ENCODE results near the gene PPP1R15B. TPM values are rescaled to one million over a fixed set of nuclear protein-coding genes. Genes with fewer than 3 reads are reported as not detected.

PPP1R15B gene
- total RNA-seq, 2 donors from 2014 or later = 50.8 to 79.6 TPM

GRCh38 chr1:204418174-204419063, 6.8 kb upstream of the PPP1R15B start:
- DNase-seq = peak; percentile 16
- Histone ChIP-seq H3K36me3 (no peaks in the 10 kb centered on the region), H3K27me3 (no peaks in the 10 kb centered on the region), H3K27ac (peak overlapping the region; percentile 83), H3K4me1 (no peaks in the 10 kb centered on the region), H3K9me3 (no peaks in the 10 kb centered on the region), H3K4me3 (no peak overlapping the region), H3K9ac (ENCODE audit: low read depth in 2 of 2, low read length in 2 of 2) (peak overlapping the region in 1 of 2 donors; percentile 4)
- TF ChIP-seq, protein P1, sequence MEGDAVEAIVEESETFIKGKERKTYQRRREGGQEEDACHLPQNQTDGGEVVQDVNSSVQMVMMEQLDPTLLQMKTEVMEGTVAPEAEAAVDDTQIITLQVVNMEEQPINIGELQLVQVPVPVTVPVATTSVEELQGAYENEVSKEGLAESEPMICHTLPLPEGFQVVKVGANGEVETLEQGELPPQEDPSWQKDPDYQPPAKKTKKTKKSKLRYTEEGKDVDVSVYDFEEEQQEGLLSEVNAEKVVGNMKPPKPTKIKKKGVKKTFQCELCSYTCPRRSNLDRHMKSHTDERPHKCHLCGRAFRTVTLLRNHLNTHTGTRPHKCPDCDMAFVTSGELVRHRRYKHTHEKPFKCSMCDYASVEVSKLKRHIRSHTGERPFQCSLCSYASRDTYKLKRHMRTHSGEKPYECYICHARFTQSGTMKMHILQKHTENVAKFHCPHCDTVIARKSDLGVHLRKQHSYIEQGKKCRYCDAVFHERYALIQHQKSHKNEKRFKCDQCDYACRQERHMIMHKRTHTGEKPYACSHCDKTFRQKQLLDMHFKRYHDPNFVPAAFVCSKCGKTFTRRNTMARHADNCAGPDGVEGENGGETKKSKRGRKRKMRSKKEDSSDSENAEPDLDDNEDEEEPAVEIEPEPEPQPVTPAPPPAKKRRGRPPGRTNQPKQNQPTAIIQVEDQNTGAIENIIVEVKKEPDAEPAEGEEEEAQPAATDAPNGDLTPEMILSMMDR (IDR thresholded peaks at IDR 0.05) = no peak
- intact Hi-C loops (cut with DNase I) = no loop called here

DNA sequence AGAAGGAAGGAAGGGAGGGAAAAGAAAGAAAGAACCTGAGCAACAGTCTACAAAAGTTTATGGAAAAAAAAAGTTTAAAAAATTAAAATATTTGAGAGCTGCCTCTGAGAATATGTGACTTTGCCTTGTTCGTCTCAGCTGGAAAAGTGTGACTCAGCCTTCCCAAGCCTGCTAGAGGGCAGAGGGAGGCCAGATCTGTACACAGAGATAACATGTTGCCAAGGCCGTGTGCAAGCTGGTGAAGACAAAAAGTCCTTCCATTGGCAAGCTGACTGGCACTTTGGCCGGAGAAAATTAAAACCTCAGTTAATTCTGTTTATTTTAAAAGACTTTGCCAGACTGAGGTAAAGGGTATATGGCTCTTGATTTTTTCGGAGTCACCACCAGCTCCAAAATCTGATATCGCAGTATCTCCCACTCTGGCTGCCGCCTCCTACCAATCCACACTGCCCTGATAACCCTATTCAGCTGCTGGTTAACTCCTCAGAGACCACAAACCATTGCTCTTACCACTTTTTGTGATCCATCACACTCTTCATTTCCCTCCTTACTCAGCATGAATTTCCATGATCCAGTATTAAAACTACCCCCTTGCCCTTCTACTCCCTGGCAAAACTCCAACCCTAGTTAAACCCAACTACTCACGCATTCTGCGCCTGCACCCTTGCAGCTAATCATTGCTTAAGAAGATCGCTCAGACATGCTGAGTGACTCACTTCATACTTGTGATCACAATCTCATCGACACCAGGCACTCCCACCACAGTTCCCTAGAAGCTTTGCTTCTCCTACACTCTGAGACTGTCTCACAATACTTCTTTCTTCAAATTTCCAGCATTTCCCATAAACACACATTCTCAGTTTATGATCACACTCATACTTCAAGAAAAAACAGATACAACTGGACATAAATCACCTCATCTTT, 5.7 kb upstream of the PPP1R15B start:
- no peaks in the 10 kb centered on the region for H3K4me1 ChIP-seq
- no peak overlapping the region for H3K4me3 ChIP-seq
- no peaks in the 10 kb centered on the region for H3K27me3 ChIP-seq
- H3K36me3 ChIP-seq = no peaks in the 10 kb centered on the region
- TF ChIP-seq, protein P1 (IDR thresholded peaks at IDR 0.05) = no peak
- intact Hi-C loops (cut with DNase I) = no loop called here
- H3K27ac ChIP-seq = peak overlapping the region; percentile 83
- peak overlapping the region in 1 of 2 donors; percentile 16 for H3K9ac ChIP-seq (ENCODE audit: low read depth in 2 of 2, low read length in 2 of 2)
- peak; percentile 78 for DNase-seq
- no peaks in the 10 kb centered on the region for H3K9me3 ChIP-seq

DNA sequence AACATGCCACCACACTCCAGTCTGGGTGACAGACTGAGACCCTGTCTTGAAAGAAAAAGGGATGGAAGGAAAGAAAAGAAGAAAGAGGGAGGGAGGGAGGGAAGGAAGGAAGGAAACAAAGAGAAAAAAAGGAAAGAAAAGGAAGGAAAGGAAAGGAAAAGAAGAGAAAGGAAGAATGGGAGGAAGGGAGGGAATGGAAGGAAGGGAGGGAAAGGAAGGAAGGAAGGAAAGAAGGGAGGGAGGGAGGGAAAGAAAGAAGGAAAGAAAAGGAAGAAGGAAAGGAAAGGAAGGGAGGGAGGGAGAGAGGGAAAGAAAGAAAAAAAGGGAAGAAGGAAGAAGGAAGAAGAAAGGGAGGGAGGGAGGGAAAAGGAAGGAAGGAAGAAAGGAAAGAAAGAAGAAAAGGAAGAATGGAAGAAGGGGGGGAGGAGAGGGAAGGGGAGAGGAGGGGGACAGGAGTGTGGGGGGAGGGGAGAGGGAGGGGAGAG, 5.0 kb upstream of the PPP1R15B start:
- H3K36me3 ChIP-seq = no peaks in the 10 kb centered on the region
- H3K27ac ChIP-seq = peak overlapping the region; percentile 83
- intact Hi-C loops (cut with DNase I) = no loop called here
- TF ChIP-seq, protein P1 (IDR thresholded peaks at IDR 0.05) = no peak
- H3K9ac ChIP-seq (ENCODE audit: low read depth in 2 of 2, low read length in 2 of 2) = no peak overlapping the region
- no peaks in the 10 kb centered on the region for H3K4me1 ChIP-seq
- no peak for DNase-seq
- H3K4me3 ChIP-seq = no peak overlapping the region
- H3K27me3 ChIP-seq = no peaks in the 10 kb centered on the region
- no peaks in the 10 kb centered on the region for H3K9me3 ChIP-seq

- no peak overlapping the region for H3K9ac ChIP-seq (ENCODE audit: low read depth in 2 of 2, low read length in 2 of 2)
- H3K27ac ChIP-seq = no peak overlapping the region
- no peaks in the 10 kb centered on the region for H3K9me3 ChIP-seq
- H3K4me3 ChIP-seq = no peak overlapping the region
- H3K27me3 ChIP-seq = no peaks in the 10 kb centered on the region
- TF ChIP-seq, protein P1 (IDR thresholded peaks at IDR 0.05) = no peak
- DNase-seq = peak; percentile 14
- intact Hi-C loops (cut with DNase I) = no loop called here
- no peaks in the 10 kb centered on the region for H3K4me1 ChIP-seq
- H3K36me3 ChIP-seq = no peaks in the 10 kb centered on the region
Measured at GRCh38 chr1:204415351-204415750, 3.7 kb upstream of the PPP1R15B start.

DNA sequence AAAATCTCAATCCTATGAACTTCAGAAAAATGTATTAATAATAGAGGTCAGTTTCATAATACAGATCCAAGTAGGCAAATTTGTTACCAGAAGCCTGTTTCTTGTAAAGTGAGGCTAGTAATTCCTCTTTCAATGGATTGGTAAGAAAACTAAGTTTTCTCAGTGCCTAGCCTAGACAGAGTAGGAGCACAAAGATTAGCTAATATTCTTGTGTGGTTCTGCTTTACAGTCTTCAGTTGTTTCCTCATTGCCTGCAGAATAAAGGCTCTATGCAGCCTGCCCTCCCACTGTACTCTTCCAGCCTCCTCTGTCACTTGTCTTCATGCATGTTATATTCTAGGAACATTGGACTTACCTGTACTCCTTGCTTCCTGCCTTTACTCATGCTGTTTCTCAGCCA, 2.4 kb upstream of the PPP1R15B start:
- Histone ChIP-seq H3K9me3 (no peaks in the 10 kb centered on the region), H3K27ac (peak overlapping the region; percentile 12), H3K9ac (ENCODE audit: low read depth in 2 of 2, low read length in 2 of 2) (no peak overlapping the region), H3K4me1 (no peaks in the 10 kb centered on the region), H3K27me3 (no peaks in the 10 kb centered on the region), H3K36me3 (no peaks in the 10 kb centered on the region), H3K4me3 (no peak overlapping the region)
- DNase-seq = peak; percentile 10
- TF ChIP-seq, protein P1 (IDR thresholded peaks at IDR 0.05) = no peak
- intact Hi-C loops (cut with DNase I) = no loop called here

All from colonic mucosa (tissue), 4 donors.